ENCODE data around the gene CHRDL1. TPM values are rescaled to one million over a fixed set of nuclear protein-coding genes. Genes with fewer than 3 reads are reported as not detected.

The CHRDL1 gene
- total RNA-seq, 1 donor from 2014 or later: 15.5 TPM

DNA sequence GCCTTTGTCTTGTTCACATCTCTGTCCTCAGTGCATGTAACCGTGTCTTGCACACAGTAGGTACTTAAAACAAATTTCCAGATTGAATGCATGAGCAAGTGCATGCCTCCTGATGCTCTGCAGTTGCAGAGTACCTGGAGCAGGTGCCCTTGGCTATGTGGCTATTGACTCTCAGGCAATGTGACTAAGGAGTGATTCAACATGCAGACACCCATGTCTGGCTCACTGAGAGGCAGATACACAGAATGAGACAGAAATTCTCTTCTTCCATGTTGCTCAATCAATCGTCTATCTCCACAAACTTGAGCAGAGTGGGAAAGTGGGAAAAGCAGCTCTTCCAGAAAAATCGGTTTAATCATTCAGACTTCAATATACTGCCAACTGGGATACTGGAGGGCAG lies 111.0 kb downstream of the CHRDL1 start:
- Histone ChIP-seq H3K27me3 (no peaks in the 10 kb centered on the region), H2AFZ (replicated peaks) (no peak overlapping the region)

GRCh38 chrX:110683925-110684324 lies 111.7 kb downstream of the CHRDL1 start:
- no peak overlapping the region for H3K4me3 Mint-ChIP-seq

More for the DNA sequence above, 111.0 kb downstream of the CHRDL1 start:
- no peaks in the 10 kb centered on the region for H3K27me3 Mint-ChIP-seq (ENCODE audit: insufficient read depth, low read depth)
- H3K9me3 Mint-ChIP-seq: no peaks in the 10 kb centered on the region
- Histone ChIP-seq H3K4me2 (no peak overlapping the region), H4K20me1 (ENCODE audit: low read depth) (no peaks in the 10 kb centered on the region), H3K9me3 (ENCODE audit: low read depth) (no peaks in the 10 kb centered on the region), H3K27ac (no peak overlapping the region), H3K4me1 (peaks cover 13% of the 10 kb centered on the region), H3K9ac (no peak overlapping the region), H3K36me3 (no peaks in the 10 kb centered on the region), H3K79me2 (ENCODE audit: low read depth) (no peaks in the 10 kb centered on the region), H3F3A (ENCODE audit: low read depth) (no peaks in the 10 kb centered on the region), H3K4me3 (no peak overlapping the region)
- TF ChIP-seq CTCF (IDR thresholded peaks at IDR 0.05) (no peak), EZH2phosphoT487 (IDR thresholded peaks at IDR 0.05) (no peak)
- no peak for DNase-seq (ENCODE audit: low spot score)
- peaks cover 7% of the 10 kb centered on the region for H3K36me3 Mint-ChIP-seq
- no peak overlapping the region for H3K27ac Mint-ChIP-seq
- no peak overlapping the region for H3K4me3 Mint-ChIP-seq
- no peaks in the 10 kb centered on the region for H3K4me1 Mint-ChIP-seq

GRCh38 chrX:110678591-110678990 lies 117.0 kb downstream of the CHRDL1 start:
- Mint-ChIP-seq H3K9me3 (no peaks in the 10 kb centered on the region), H3K27me3 (ENCODE audit: insufficient read depth, low read depth) (no peaks in the 10 kb centered on the region), H3K4me3 (no peak overlapping the region), H3K4me1 (peaks cover 25% of the 10 kb centered on the region), H3K27ac (no peak overlapping the region), H3K36me3 (peaks cover 6% of the 10 kb centered on the region)
- Histone ChIP-seq H2AFZ (replicated peaks) (no peak overlapping the region), H3K9ac (no peak overlapping the region), H3F3A (ENCODE audit: low read depth) (no peaks in the 10 kb centered on the region), H3K4me2 (no peak overlapping the region), H4K20me1 (ENCODE audit: low read depth) (no peaks in the 10 kb centered on the region), H3K79me2 (ENCODE audit: low read depth) (no peaks in the 10 kb centered on the region), H3K27me3 (no peaks in the 10 kb centered on the region), H3K27ac (no peak overlapping the region), H3K4me3 (no peak overlapping the region), H3K36me3 (no peaks in the 10 kb centered on the region), H3K9me3 (ENCODE audit: low read depth) (no peaks in the 10 kb centered on the region), H3K4me1 (peaks cover 28% of the 10 kb centered on the region)
- TF ChIP-seq EZH2 (IDR thresholded peaks at IDR 0.05): no peak
- peak; percentile 33 for TF ChIP-seq CTCF (IDR thresholded peaks at IDR 0.05)
- DNase-seq (ENCODE audit: low spot score): peak; percentile 33

More at GRCh38 chrX:110683925-110684324, 111.7 kb downstream of the CHRDL1 start:
- no peak for DNase-seq (ENCODE audit: low spot score)
- H3K36me3 Mint-ChIP-seq: peaks cover 7% of the 10 kb centered on the region
- H3K27ac ChIP-seq: no peak overlapping the region
- H3K27me3 ChIP-seq: no peaks in the 10 kb centered on the region
- H3K79me2 ChIP-seq (ENCODE audit: low read depth): no peaks in the 10 kb centered on the region
- no peaks in the 10 kb centered on the region for H3F3A ChIP-seq (ENCODE audit: low read depth)
- H2AFZ ChIP-seq (replicated peaks): no peak overlapping the region
- H3K4me2 ChIP-seq: no peak overlapping the region
- H3K4me1 ChIP-seq: peaks cover 13% of the 10 kb centered on the region
- H3K4me1 Mint-ChIP-seq: no peaks in the 10 kb centered on the region
- H3K9me3 Mint-ChIP-seq: no peaks in the 10 kb centered on the region
- no peaks in the 10 kb centered on the region for H3K36me3 ChIP-seq
- H3K27ac Mint-ChIP-seq: no peak overlapping the region
- no peaks in the 10 kb centered on the region for H3K27me3 Mint-ChIP-seq (ENCODE audit: insufficient read depth, low read depth)
- H3K4me3 ChIP-seq: no peak overlapping the region
- H4K20me1 ChIP-seq (ENCODE audit: low read depth): no peaks in the 10 kb centered on the region
- TF ChIP-seq EZH2 (IDR thresholded peaks at IDR 0.05) (no peak), EZH2phosphoT487 (IDR thresholded peaks at IDR 0.05) (no peak), CTCF (IDR thresholded peaks at IDR 0.05) (no peak)
- H3K9ac ChIP-seq: no peak overlapping the region
- H3K9me3 ChIP-seq (ENCODE audit: low read depth): no peaks in the 10 kb centered on the region
